K562 (cell line): ENCODE measurements around the gene ELMO3. TPM values are rescaled to one million over a fixed set of nuclear protein-coding genes. Genes with fewer than 3 reads are reported as not detected.
A peak's percentile ranks its signal among the peaks of the same experiment; 100 is the strongest.

Experiments
- ATF2 ChIP-seq: sonication (generic); formaldehyde crosslinking; IDR thresholded peaks from 2 replicates; pipeline ENCODE4 v1.8.1; 2022; ENCODE audit warnings: missing genetic modification reagents
- BACH1 ChIP-seq: fragments of 200-800 bp; sonication (Bioruptor generic); IDR thresholded peaks from 2 replicates; pipeline ENCODE4 v1.6.1; 2016; ENCODE audit warnings: missing genetic modification characterization, missing compliant biosample characterization
- CBX1 ChIP-seq: sonication (generic); IDR thresholded peaks from 2 replicates; pipeline ENCODE4 v1.6.1; 2016; ENCODE audit warnings: antibody characterized with exemption, low read depth, mild to moderate bottlenecking
- CCNT2 ChIP-seq: IDR thresholded peaks from 2 replicates; pipeline ENCODE4 v1.6.1; 2011; ENCODE audit warnings: borderline replicate concordance, low read depth, mild to moderate bottlenecking, moderate library complexity, mixed read lengths, low read length; ENCODE audit not compliant: insufficient read length; ENCODE audit errors: extremely low read depth
- E2F5 ChIP-seq: sonication (generic); formaldehyde crosslinking; IDR thresholded peaks from 2 replicates; pipeline ENCODE4 v1.8.0; 2022; ENCODE audit warnings: mild to moderate bottlenecking, missing genetic modification reagents
- HDAC8 ChIP-seq: fragments of 450-650 bp; IDR thresholded peaks from 2 replicates; pipeline ENCODE4 v1.6.1; 2016; ENCODE audit warnings: mild to moderate bottlenecking, missing genetic modification characterization, moderate library complexity, missing compliant biosample characterization
- MBD1 ChIP-seq: fragments of 250-450 bp; sonication (Bioruptor Pico); IDR thresholded peaks from 2 replicates; pipeline ENCODE4 v1.8.0; 2022; ENCODE audit warnings: inconsistent platforms
- MCM3 ChIP-seq: fragments of 450-650 bp; IDR thresholded peaks from 2 replicates; pipeline ENCODE4 v1.6.1; 2016
- MGA ChIP-seq: fragments of 450-650 bp; IDR thresholded peaks from 2 replicates; pipeline ENCODE4 v1.6.1; 2016; ENCODE audit warnings: mild to moderate bottlenecking, moderate library complexity
- NFE2 ChIP-seq: IDR thresholded peaks from 2 replicates; pipeline ENCODE4 v1.6.1; 2014; ENCODE audit warnings: antibody characterized with exemption, low read depth
- ZBTB1 ChIP-seq: sonication (generic); formaldehyde crosslinking; IDR thresholded peaks from 2 replicates; pipeline ENCODE4 v1.8.1; 2023; ENCODE audit warnings: missing genetic modification reagents, low read depth, mild to moderate bottlenecking, borderline replicate concordance
- polyA plus RNA-seq, 8 experiments: library from polyadenylated mRNA; depleted of rRNA in 4 of 8; stranded (reverse) in 5 of 8; unstranded in 3 of 8; fragments of >200 nt; fragmentation: Nextera tagmentation in 2 of 8; fragmentation: Illumina TruSeq in 1 of 8; extraction: Ambion mirVana in 2 of 8; extraction: Trizol in 1 of 8; gene quantifications; 2 replicates each; pipeline versions ENCODE4 v1.2.1 to v1.2.3, GENCODE V29; 2011 to 2014; ENCODE audit warnings: inconsistent platforms in 1 of 8, missing spikeins in 1 of 8
- total RNA-seq, 7 experiments: library from RNA; depleted of rRNA in 6 of 7; stranded (reverse); fragments of >200 nt in 6 of 7; fragmentation: Illumina TruSeq in 2 of 7; extraction: Trizol in 2 of 7; gene quantifications; 2 replicates each; pipeline versions ENCODE4 v1.2.1 to v1.2.3, GENCODE V29; 2011 to 2021; ENCODE audit warnings: low replicate concordance in 1 of 7

The ELMO3 gene
- total and polyA plus RNA-seq, 9 of the 15 experiments (the other 6 are each of a cell fraction or from before 2014, with no cell fraction given): 0.04 to 5.1 (median 1.5) TPM

GRCh38 chr16:67247192-67248072 lies 48.5 kb downstream of the ELMO3 start, which contains the start of gene FHOD1 (continued):
- TF ChIP-seq MGA: peak; percentile 87
- no peak for TF ChIP-seq BACH1 (tag)
- no peak for TF ChIP-seq MBD1 (CRISPR knock-in tag)
- no peak for TF ChIP-seq NFE2
- TF ChIP-seq MCM3: no peak
- peak; percentile 71 for TF ChIP-seq CCNT2
- TF ChIP-seq ATF2 (CRISPR knock-in tag): no peak
- TF ChIP-seq CBX1: peak; percentile 82; the same call in 1 of the 2 replicates
- no peak for TF ChIP-seq E2F5 (CRISPR knock-in tag)
- peak; percentile 53; the same call in 1 of the 2 replicates for TF ChIP-seq ZBTB1 (CRISPR knock-in tag)
- TF ChIP-seq HDAC8 (tag): no peak
